OCI-LY1 (cell line): ENCODE results near the gene GRID2.

ENCODE experiments used
- H2AFZ ChIP-seq: fragments of 200-600 bp; sonication (generic), shearing (Covaris generic); 2 replicates; pipeline ENCODE4 v1.6.0; 2014; ENCODE audit warnings: antibody characterized with exemption, mild to moderate bottlenecking, low read length
- H3F3A ChIP-seq: fragments of 200-600 bp; sonication (generic), shearing (Covaris generic); 2 replicates; pipeline ENCODE4 v1.6.0; 2014; ENCODE audit warnings: mild to moderate bottlenecking, antibody characterized with exemption, low read length, moderate library complexity; ENCODE audit not compliant: insufficient read depth
- H3K27ac ChIP-seq: fragments of 200-600 bp; sonication (generic); 2 replicates; pipeline ENCODE4 v1.5.1; 2014; ENCODE audit warnings: low read length, mixed run types, mild to moderate bottlenecking, low read depth; ENCODE audit not compliant: poor library complexity, severe bottlenecking
- H3K27me3 ChIP-seq: fragments of 200-600 bp; sonication (generic); 2 replicates; pipeline ENCODE4 v1.6.0; 2014; ENCODE audit warnings: antibody characterized with exemption, mild to moderate bottlenecking, low read length, moderate library complexity; ENCODE audit not compliant: insufficient read depth
- H3K36me3 ChIP-seq: fragments of 200-600 bp; sonication (generic); 2 replicates; pipeline ENCODE4 v1.6.1; 2014; ENCODE audit warnings: mild to moderate bottlenecking, antibody characterized with exemption, low read length, moderate library complexity, mixed read lengths; ENCODE audit not compliant: insufficient read depth
- H3K4me1 ChIP-seq: fragments of 200-600 bp; sonication (generic); 2 replicates; pipeline ENCODE4 v1.5.1; 2014; ENCODE audit warnings: mild to moderate bottlenecking, low read length, moderate library complexity; ENCODE audit not compliant: insufficient read depth, severe bottlenecking
- H3K4me2 ChIP-seq: fragments of 200-600 bp; sonication (generic), shearing (Covaris generic); 2 replicates; pipeline ENCODE4 v1.6.1; 2014; ENCODE audit warnings: low read length
- H3K4me3 ChIP-seq: fragments of 200-600 bp; sonication (generic); 2 replicates; pipeline ENCODE4 v1.5.1; 2014; ENCODE audit warnings: low read length, low read depth, mild to moderate bottlenecking, mixed read lengths; ENCODE audit not compliant: poor library complexity, severe bottlenecking
- H3K79me2 ChIP-seq: fragments of 200-600 bp; shearing (Covaris generic); 2 replicates; pipeline ENCODE4 v1.6.1; 2016; ENCODE audit warnings: mixed run types, low read length, mixed read lengths; ENCODE audit not compliant: insufficient read depth
- H3K9ac ChIP-seq: fragments of 200-600 bp; sonication (generic), shearing (Covaris generic); 2 replicates; pipeline ENCODE4 v1.6.1; 2014; ENCODE audit warnings: mild to moderate bottlenecking, low read length, mixed read lengths
- H3K9me2 ChIP-seq: fragments of 200-600 bp; sonication (generic), shearing (Covaris generic); 2 replicates; pipeline ENCODE4 v1.6.1; 2014; ENCODE audit warnings: low read depth, mild to moderate bottlenecking, low read length, mixed read lengths
- H3K9me3 ChIP-seq: fragments of 200-600 bp; shearing (Covaris generic); 2 replicates; pipeline ENCODE4 v1.6.1; 2014; ENCODE audit warnings: low read length, mixed read lengths
- H4K20me1 ChIP-seq: fragments of 200-600 bp; sonication (generic), shearing (Covaris generic); 2 replicates; pipeline ENCODE4 v1.6.0; 2016; ENCODE audit warnings: mild to moderate bottlenecking, low read length; ENCODE audit not compliant: insufficient read depth
- EZH2 ChIP-seq: fragments of 200-600 bp; sonication (generic), shearing (Covaris generic); IDR thresholded peaks from 2 replicates; pipeline ENCODE4 v1.8.0; 2017; ENCODE audit warnings: borderline replicate concordance, mixed run types, mild to moderate bottlenecking, antibody characterized with exemption, low read length, moderate library complexity, mixed read lengths
- TF ChIP-seq, protein P1 (sequence below): fragments of 200-600 bp; sonication (generic), shearing (Covaris generic); IDR thresholded peaks from 2 replicates; pipeline ENCODE4 v1.5.1; 2017; ENCODE audit warnings: mild to moderate bottlenecking, antibody characterized with exemption, low read length, moderate library complexity, mixed read lengths

GRID2 gene

DNA sequence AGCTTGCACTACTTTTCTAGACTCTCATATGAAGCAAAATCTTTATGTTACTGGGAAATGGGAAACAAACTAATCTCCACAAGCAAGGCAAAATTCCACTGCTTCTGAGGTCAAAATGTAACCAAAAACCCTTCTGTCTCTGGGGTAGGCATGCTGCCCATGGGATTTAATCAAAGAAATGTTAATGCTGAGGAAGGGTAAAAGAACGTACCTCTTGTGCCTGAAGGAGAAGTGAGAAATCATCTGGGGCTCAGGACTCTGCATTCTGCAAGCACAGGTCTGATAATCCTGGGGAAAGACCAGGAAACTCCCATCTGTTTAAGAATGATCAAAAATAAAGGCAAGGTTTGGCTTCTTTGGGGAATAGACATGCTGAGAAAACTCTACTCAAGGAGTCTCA lies 184.7 kb downstream of the GRID2 start:
- Histone ChIP-seq H3K4me1 (no peaks in the 10 kb centered on the region), H3K9me3 (no peaks in the 10 kb centered on the region), H4K20me1 (no peaks in the 10 kb centered on the region), H3K79me2 (no peaks in the 10 kb centered on the region), H3K27ac (no peak overlapping the region), H3K27me3 (no peaks in the 10 kb centered on the region), H3K9me2 (no peaks in the 10 kb centered on the region), H3K4me2 (no peak overlapping the region), H3K4me3 (no peak overlapping the region), H3K9ac (no peak overlapping the region), H3F3A (no peaks in the 10 kb centered on the region), H2AFZ (no peak overlapping the region), H3K36me3 (no peaks in the 10 kb centered on the region)
- TF ChIP-seq, protein P1, sequence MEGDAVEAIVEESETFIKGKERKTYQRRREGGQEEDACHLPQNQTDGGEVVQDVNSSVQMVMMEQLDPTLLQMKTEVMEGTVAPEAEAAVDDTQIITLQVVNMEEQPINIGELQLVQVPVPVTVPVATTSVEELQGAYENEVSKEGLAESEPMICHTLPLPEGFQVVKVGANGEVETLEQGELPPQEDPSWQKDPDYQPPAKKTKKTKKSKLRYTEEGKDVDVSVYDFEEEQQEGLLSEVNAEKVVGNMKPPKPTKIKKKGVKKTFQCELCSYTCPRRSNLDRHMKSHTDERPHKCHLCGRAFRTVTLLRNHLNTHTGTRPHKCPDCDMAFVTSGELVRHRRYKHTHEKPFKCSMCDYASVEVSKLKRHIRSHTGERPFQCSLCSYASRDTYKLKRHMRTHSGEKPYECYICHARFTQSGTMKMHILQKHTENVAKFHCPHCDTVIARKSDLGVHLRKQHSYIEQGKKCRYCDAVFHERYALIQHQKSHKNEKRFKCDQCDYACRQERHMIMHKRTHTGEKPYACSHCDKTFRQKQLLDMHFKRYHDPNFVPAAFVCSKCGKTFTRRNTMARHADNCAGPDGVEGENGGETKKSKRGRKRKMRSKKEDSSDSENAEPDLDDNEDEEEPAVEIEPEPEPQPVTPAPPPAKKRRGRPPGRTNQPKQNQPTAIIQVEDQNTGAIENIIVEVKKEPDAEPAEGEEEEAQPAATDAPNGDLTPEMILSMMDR = no peak
- TF ChIP-seq EZH2 = no peak

- Histone ChIP-seq H3K4me1 (no peaks in the 10 kb centered on the region), H3K27ac (no peak overlapping the region), H3K79me2 (no peaks in the 10 kb centered on the region), H3K9me3 (no peaks in the 10 kb centered on the region), H3K36me3 (no peaks in the 10 kb centered on the region), H3K4me3 (no peak overlapping the region), H3K27me3 (no peaks in the 10 kb centered on the region), H3K9me2 (no peaks in the 10 kb centered on the region), H3F3A (no peaks in the 10 kb centered on the region), H2AFZ (no peak overlapping the region), H4K20me1 (no peaks in the 10 kb centered on the region), H3K9ac (no peak overlapping the region), H3K4me2 (no peak overlapping the region)
- TF ChIP-seq, protein P1 = no peak
- TF ChIP-seq EZH2 = no peak
Measured at GRCh38 chr4:92497141-92497540, 193.4 kb downstream of the GRID2 start.

DNA sequence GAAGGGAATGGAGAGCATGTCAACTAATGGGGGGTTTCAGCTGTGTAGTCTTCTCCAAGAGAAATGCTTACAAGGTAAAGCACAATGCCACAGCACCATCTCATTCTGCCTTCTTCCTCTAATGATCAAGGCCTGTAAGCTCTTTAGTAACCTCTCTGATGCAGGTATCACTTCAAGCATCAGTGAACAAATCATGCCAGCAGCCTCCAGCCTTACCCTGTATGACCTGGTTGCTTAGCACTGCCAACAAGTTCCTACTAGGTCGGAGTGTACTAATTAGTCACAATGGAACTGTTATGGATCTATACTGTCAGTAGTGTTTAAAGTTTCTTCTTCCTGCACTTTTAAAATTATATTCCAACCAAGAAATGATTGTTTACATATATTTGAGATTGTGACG lies 197.7 kb downstream of the GRID2 start:
- Histone ChIP-seq H3K9ac (no peak overlapping the region), H3K27me3 (no peaks in the 10 kb centered on the region), H3K4me3 (no peak overlapping the region), H4K20me1 (no peaks in the 10 kb centered on the region), H3K36me3 (no peaks in the 10 kb centered on the region), H2AFZ (no peak overlapping the region), H3K27ac (no peak overlapping the region), H3K9me3 (no peaks in the 10 kb centered on the region), H3F3A (no peaks in the 10 kb centered on the region), H3K4me2 (no peak overlapping the region), H3K4me1 (no peaks in the 10 kb centered on the region), H3K79me2 (no peaks in the 10 kb centered on the region), H3K9me2 (no peaks in the 10 kb centered on the region)
- TF ChIP-seq, protein P1 = no peak
- TF ChIP-seq EZH2 = no peak
